Fibroblast of lung (primary cell): ENCODE results near the gene GPER1. TPM values are rescaled to one million over a fixed set of nuclear protein-coding genes. Genes with fewer than 3 reads are reported as not detected.

Experiments used
- DNase-seq, 2 donors: peaks; one replicate each; pipeline versions ENCODE4 v3.0.0 to v3.0.0-alpha.2; 2010; ENCODE audit warnings: low read depth in 2 of 2
- H2AFZ ChIP-seq: 2 replicates; pipeline ENCODE4 v1.5.1; 2012; ENCODE audit warnings: low read length, control low read depth, inconsistent platforms
- H3K27ac ChIP-seq: 2 replicates; pipeline ENCODE4 v1.5.1; 2011; ENCODE audit warnings: low read length, control low read depth; ENCODE audit not compliant: insufficient read depth
- H3K27me3 ChIP-seq: 2 replicates; pipeline ENCODE4 v1.5.1; 2011; ENCODE audit warnings: mild to moderate bottlenecking, low read length; ENCODE audit not compliant: control insufficient read depth, insufficient read depth
- H3K36me3 ChIP-seq: 2 replicates; pipeline ENCODE4 v1.5.1; 2011; ENCODE audit warnings: low read length; ENCODE audit not compliant: control insufficient read depth, insufficient read depth
- H3K4me1 ChIP-seq: 2 replicates; pipeline ENCODE4 v1.5.1; 2011; ENCODE audit warnings: low read length; ENCODE audit not compliant: control insufficient read depth, insufficient read depth; ENCODE audit errors: extremely low read depth
- H3K4me2 ChIP-seq: 2 replicates; pipeline ENCODE4 v1.5.1; 2011; ENCODE audit warnings: low read length, control low read depth; ENCODE audit not compliant: insufficient read depth; ENCODE audit errors: extremely low read depth
- H3K4me3 ChIP-seq, 4 experiments: fragments of 200-600 bp in 1 of 4; sonication (generic) in 1 of 4; replicated peaks in 1 of 4; 2 replicates each; pipeline ENCODE4 v1.5.1; 2011 to 2016; ENCODE audit warnings: low read length in 4 of 4, low read depth in 3 of 4, mild to moderate bottlenecking in 3 of 4, control low read depth in 2 of 4, inconsistent platforms in 1 of 4, mixed read lengths in 1 of 4; ENCODE audit not compliant: insufficient read depth in 1 of 4; ENCODE audit errors: control extremely low read depth in 1 of 4
- H3K79me2 ChIP-seq: 2 replicates; pipeline ENCODE4 v1.5.1; 2012; ENCODE audit warnings: mild to moderate bottlenecking, low read length, inconsistent platforms; ENCODE audit not compliant: control insufficient read depth, insufficient read depth
- H3K9ac ChIP-seq: 2 replicates; pipeline ENCODE4 v1.5.1; 2011; ENCODE audit warnings: mild to moderate bottlenecking, low read length, control low read depth; ENCODE audit not compliant: insufficient read depth
- H3K9me3 ChIP-seq: 2 replicates; pipeline ENCODE4 v1.5.1; 2012; ENCODE audit warnings: low read depth, low read length; ENCODE audit not compliant: control insufficient read depth, insufficient read depth
- H4K20me1 ChIP-seq: 2 replicates; pipeline ENCODE4 v1.5.1; 2011; ENCODE audit warnings: low read length; ENCODE audit not compliant: control insufficient read depth, insufficient read depth; ENCODE audit errors: extremely low read depth
- CTCF ChIP-seq, 2 donors: IDR thresholded peaks in 1 of 2; conservative IDR thresholded peaks in 1 of 2; 1 replicate in 1 of 2; 2 replicates in 1 of 2; pipeline ENCODE4 v1.5.1; 2011 to 2012; ENCODE audit warnings: low read length in 2 of 2, control low read depth in 1 of 2, inconsistent platforms in 1 of 2, low read depth in 1 of 2, mild to moderate bottlenecking in 1 of 2
- EZH2 ChIP-seq: IDR thresholded peaks from 2 replicates; pipeline ENCODE4 v1.5.1; 2012; ENCODE audit warnings: low read length, control low read depth, mild to moderate bottlenecking; ENCODE audit errors: missing control alignments
- polyA plus RNA-seq, 2 donors: library from polyadenylated mRNA; depleted of rRNA in 1 of 2; stranded (reverse) in 1 of 2; unstranded in 1 of 2; fragments of >200 nt; gene quantifications; 2 replicates each; pipeline ENCODE4 v1.2.1, GENCODE V29; 2011 to 2012; ENCODE audit warnings: missing spikeins in 1 of 2
- total RNA-seq: library from RNA; depleted of rRNA; stranded (reverse); fragments of >200 nt; gene quantifications from 2 replicates; pipeline ENCODE4 v1.2.1, GENCODE V29; 2014

GPER1 gene
- total and polyA plus RNA-seq, 2 donors (not counting 1 experiment from before 2014, with no cell fraction given) = 2.0 to 2.3 TPM

- Histone ChIP-seq H3K27ac (no peak overlapping the region), H4K20me1 (no peaks in the 10 kb centered on the region), H3K4me2 (no peak overlapping the region), H2AFZ (no peak overlapping the region), H3K79me2 (no peaks in the 10 kb centered on the region), H3K4me3 (no peak overlapping the region), H3K4me1 (peaks cover 3% of the 10 kb centered on the region), H3K9ac (no peak overlapping the region), H3K36me3 (no peaks in the 10 kb centered on the region), H3K27me3 (no peaks in the 10 kb centered on the region), H3K9me3 (no peaks in the 10 kb centered on the region)
- no peak for DNase-seq
- TF ChIP-seq EZH2 (no peak), CTCF (conservative IDR thresholded peaks at IDR 0.05 in 1 of 2, IDR thresholded peaks at IDR 0.05 in 1 of 2; ENCODE audit: low read depth in 1 of 2, low read length in 2 of 2) (no peak)
Observed at GRCh38 chr7:1046722-1047679, 40.9 kb upstream of the GPER1 start.

GRCh38 chr7:1049006-1049741 is 38.7 kb upstream of the GPER1 start:
- no peaks in the 10 kb centered on the region for H4K20me1 ChIP-seq
- TF ChIP-seq CTCF (conservative IDR thresholded peaks at IDR 0.05 in 1 of 2, IDR thresholded peaks at IDR 0.05 in 1 of 2; ENCODE audit: low read depth in 1 of 2, low read length in 2 of 2) = no peak
- no peak for TF ChIP-seq EZH2
- no peak overlapping the region for H3K4me3 ChIP-seq
- H3K27me3 ChIP-seq = no peaks in the 10 kb centered on the region
- no peak overlapping the region for H3K4me2 ChIP-seq
- no peaks in the 10 kb centered on the region for H3K9me3 ChIP-seq
- no peaks in the 10 kb centered on the region for H3K79me2 ChIP-seq
- H3K4me1 ChIP-seq = no peaks in the 10 kb centered on the region
- H2AFZ ChIP-seq = no peak overlapping the region
- no peak overlapping the region for H3K9ac ChIP-seq
- no peak for DNase-seq
- no peak overlapping the region for H3K27ac ChIP-seq
- H3K36me3 ChIP-seq = no peaks in the 10 kb centered on the region

GRCh38 chr7:1049801-1050200 is 38.1 kb upstream of the GPER1 start:
- Histone ChIP-seq H2AFZ (no peak overlapping the region), H4K20me1 (no peaks in the 10 kb centered on the region), H3K4me2 (no peak overlapping the region), H3K9me3 (no peaks in the 10 kb centered on the region), H3K4me3 (no peak overlapping the region), H3K9ac (no peak overlapping the region), H3K27ac (no peak overlapping the region), H3K27me3 (no peaks in the 10 kb centered on the region), H3K79me2 (no peaks in the 10 kb centered on the region), H3K36me3 (no peaks in the 10 kb centered on the region), H3K4me1 (no peaks in the 10 kb centered on the region)
- no peak for DNase-seq
- no peak for TF ChIP-seq EZH2
- TF ChIP-seq CTCF (conservative IDR thresholded peaks at IDR 0.05 in 1 of 2, IDR thresholded peaks at IDR 0.05 in 1 of 2; ENCODE audit: low read depth in 1 of 2, low read length in 2 of 2) = no peak
